WTC11 (cell line): ENCODE data around the gene TNPO3.

Source experiments
- ELF4 ChIP-seq: sonication (generic); formaldehyde crosslinking; IDR thresholded peaks from 2 replicates; pipeline ENCODE4 v1.8.1; 2022; ENCODE audit warnings: low read depth, mild to moderate bottlenecking, moderate library complexity, missing genetic modification reagents
- FOXP1 ChIP-seq: sonication (generic); formaldehyde crosslinking; IDR thresholded peaks from 2 replicates; pipeline ENCODE4 v1.8.0; 2022; ENCODE audit warnings: missing genetic modification reagents, mild to moderate bottlenecking, moderate library complexity, borderline replicate concordance
- JUN ChIP-seq: sonication (generic); formaldehyde crosslinking; IDR thresholded peaks from 2 replicates; pipeline ENCODE4 v1.8.0; 2023; ENCODE audit warnings: mild to moderate bottlenecking, missing genetic modification reagents
- MAX ChIP-seq: sonication (generic); formaldehyde crosslinking; IDR thresholded peaks from 2 replicates; pipeline ENCODE4 v1.8.0; 2022; ENCODE audit warnings: mild to moderate bottlenecking, missing genetic modification reagents
- RELA ChIP-seq: sonication (generic); formaldehyde crosslinking; IDR thresholded peaks from 2 replicates; pipeline ENCODE4 v1.8.1; 2022; ENCODE audit warnings: missing genetic modification reagents, mild to moderate bottlenecking, borderline replicate concordance
- SMAD3 ChIP-seq: sonication (generic); formaldehyde crosslinking; IDR thresholded peaks from 2 replicates; pipeline ENCODE4 v1.8.0; 2022; ENCODE audit warnings: missing genetic modification reagents, mild to moderate bottlenecking, borderline replicate concordance
- SP1 ChIP-seq: sonication (generic); formaldehyde crosslinking; conservative IDR thresholded peaks from 2 replicates; pipeline ENCODE4 v1.8.1; 2022; ENCODE audit warnings: missing genetic modification reagents
- ZNF263 ChIP-seq: sonication (generic); formaldehyde crosslinking; IDR thresholded peaks from 2 replicates; pipeline ENCODE4 v1.8.1; 2022; ENCODE audit warnings: low read depth, mild to moderate bottlenecking, moderate library complexity, missing genetic modification reagents
- TF ChIP-seq, protein P1 (sequence below): sonication (generic); formaldehyde crosslinking; IDR thresholded peaks from 2 replicates; pipeline ENCODE4 v1.8.0; 2022; ENCODE audit warnings: missing genetic modification reagents
- TF ChIP-seq, protein P2 (sequence below): fragments of 200-600 bp; IDR thresholded peaks from 2 replicates; pipeline ENCODE4 v1.8.0; 2022; ENCODE audit warnings: antibody characterized with exemption
- TF ChIP-seq, protein P3 (sequence below): sonication (generic); formaldehyde crosslinking; IDR thresholded peaks from 2 replicates; pipeline ENCODE4 v1.8.1; 2022; ENCODE audit warnings: mild to moderate bottlenecking, moderate library complexity, missing genetic modification reagents

- TF ChIP-seq ZNF263 (CRISPR knock-in tag) = no peak
- no peak for TF ChIP-seq ELF4 (CRISPR knock-in tag)
- no peak for TF ChIP-seq MAX
- no peak for TF ChIP-seq SMAD3 (CRISPR knock-in tag)
- TF ChIP-seq, protein P1, sequence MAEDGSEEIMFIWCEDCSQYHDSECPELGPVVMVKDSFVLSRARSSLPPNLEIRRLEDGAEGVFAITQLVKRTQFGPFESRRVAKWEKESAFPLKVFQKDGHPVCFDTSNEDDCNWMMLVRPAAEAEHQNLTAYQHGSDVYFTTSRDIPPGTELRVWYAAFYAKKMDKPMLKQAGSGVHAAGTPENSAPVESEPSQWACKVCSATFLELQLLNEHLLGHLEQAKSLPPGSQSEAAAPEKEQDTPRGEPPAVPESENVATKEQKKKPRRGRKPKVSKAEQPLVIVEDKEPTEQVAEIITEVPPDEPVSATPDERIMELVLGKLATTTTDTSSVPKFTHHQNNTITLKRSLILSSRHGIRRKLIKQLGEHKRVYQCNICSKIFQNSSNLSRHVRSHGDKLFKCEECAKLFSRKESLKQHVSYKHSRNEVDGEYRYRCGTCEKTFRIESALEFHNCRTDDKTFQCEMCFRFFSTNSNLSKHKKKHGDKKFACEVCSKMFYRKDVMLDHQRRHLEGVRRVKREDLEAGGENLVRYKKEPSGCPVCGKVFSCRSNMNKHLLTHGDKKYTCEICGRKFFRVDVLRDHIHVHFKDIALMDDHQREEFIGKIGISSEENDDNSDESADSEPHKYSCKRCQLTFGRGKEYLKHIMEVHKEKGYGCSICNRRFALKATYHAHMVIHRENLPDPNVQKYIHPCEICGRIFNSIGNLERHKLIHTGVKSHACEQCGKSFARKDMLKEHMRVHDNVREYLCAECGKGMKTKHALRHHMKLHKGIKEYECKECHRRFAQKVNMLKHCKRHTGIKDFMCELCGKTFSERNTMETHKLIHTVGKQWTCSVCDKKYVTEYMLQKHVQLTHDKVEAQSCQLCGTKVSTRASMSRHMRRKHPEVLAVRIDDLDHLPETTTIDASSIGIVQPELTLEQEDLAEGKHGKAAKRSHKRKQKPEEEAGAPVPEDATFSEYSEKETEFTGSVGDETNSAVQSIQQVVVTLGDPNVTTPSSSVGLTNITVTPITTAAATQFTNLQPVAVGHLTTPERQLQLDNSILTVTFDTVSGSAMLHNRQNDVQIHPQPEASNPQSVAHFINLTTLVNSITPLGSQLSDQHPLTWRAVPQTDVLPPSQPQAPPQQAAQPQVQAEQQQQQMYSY (CRISPR knock-in tag) = no peak
- TF ChIP-seq, protein P2, sequence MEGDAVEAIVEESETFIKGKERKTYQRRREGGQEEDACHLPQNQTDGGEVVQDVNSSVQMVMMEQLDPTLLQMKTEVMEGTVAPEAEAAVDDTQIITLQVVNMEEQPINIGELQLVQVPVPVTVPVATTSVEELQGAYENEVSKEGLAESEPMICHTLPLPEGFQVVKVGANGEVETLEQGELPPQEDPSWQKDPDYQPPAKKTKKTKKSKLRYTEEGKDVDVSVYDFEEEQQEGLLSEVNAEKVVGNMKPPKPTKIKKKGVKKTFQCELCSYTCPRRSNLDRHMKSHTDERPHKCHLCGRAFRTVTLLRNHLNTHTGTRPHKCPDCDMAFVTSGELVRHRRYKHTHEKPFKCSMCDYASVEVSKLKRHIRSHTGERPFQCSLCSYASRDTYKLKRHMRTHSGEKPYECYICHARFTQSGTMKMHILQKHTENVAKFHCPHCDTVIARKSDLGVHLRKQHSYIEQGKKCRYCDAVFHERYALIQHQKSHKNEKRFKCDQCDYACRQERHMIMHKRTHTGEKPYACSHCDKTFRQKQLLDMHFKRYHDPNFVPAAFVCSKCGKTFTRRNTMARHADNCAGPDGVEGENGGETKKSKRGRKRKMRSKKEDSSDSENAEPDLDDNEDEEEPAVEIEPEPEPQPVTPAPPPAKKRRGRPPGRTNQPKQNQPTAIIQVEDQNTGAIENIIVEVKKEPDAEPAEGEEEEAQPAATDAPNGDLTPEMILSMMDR = no peak
- TF ChIP-seq FOXP1 = no peak
- TF ChIP-seq JUN (CRISPR knock-in tag) = no peak
- no peak for TF ChIP-seq SP1 (CRISPR knock-in tag)
- TF ChIP-seq, protein P3, sequence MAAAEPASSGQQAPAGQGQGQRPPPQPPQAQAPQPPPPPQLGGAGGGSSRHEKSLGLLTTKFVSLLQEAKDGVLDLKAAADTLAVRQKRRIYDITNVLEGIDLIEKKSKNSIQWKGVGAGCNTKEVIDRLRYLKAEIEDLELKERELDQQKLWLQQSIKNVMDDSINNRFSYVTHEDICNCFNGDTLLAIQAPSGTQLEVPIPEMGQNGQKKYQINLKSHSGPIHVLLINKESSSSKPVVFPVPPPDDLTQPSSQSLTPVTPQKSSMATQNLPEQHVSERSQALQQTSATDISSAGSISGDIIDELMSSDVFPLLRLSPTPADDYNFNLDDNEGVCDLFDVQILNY (CRISPR knock-in tag) = no peak
- TF ChIP-seq RELA (CRISPR knock-in tag) = no peak
These were observed 61.5 kb downstream of the TNPO3 start for GRCh38 chr7:128993419-128993818.
